Adrenal gland (tissue), 12 donors: ENCODE measurements around the gene TMEM100. TPM values are rescaled to one million over a fixed set of nuclear protein-coding genes. Genes with fewer than 3 reads are reported as not detected.
"Not testable (repeated sequence)": the region's sequence is repeated elsewhere in the genome, so short reads cannot be mapped to it uniquely, and the experiment has no call there.

Experiments used
- DNase-seq, 7 donors: peaks; one replicate each; pipeline ENCODE4 v3.0.0-alpha.2; 2019 to 2020
- H3K27ac ChIP-seq, 5 donors: fragments of 200-600 bp; sonication (generic) in 4 of 5; 1 replicate in 3 of 5; 2 replicates in 2 of 5; pipeline versions ENCODE4 v1.5.1 to v1.8.0; 2016 to 2020; ENCODE audit warnings: mild to moderate bottlenecking in 1 of 5
- H3K27me3 ChIP-seq: fragments of 200-600 bp; 2 replicates; pipeline ENCODE4 v1.8.0; 2021
- H3K36me3 ChIP-seq, 2 donors: fragments of 200-600 bp; replicated peaks in 1 of 2; 1 replicate in 1 of 2; 2 replicates in 1 of 2; pipeline versions ENCODE4 v1.5.1 to v1.8.0; 2018 to 2022
- H3K4me1 ChIP-seq, 2 donors: fragments of 200-600 bp; replicated peaks in 1 of 2; 1 replicate in 1 of 2; 2 replicates in 1 of 2; pipeline versions ENCODE4 v1.5.1 to v1.8.0; 2018 to 2021
- H3K4me3 ChIP-seq, 4 donors: fragments of 200-600 bp; sonication (generic) in 3 of 4; one replicate each; pipeline ENCODE4 v1.5.1; 2016 to 2018
- H3K9me3 ChIP-seq, 3 donors: fragments of 200-600 bp; sonication (generic) in 1 of 3; replicated peaks in 1 of 3; 1 replicate in 2 of 3; 2 replicates in 1 of 3; pipeline versions ENCODE4 v1.5.1 to v1.8.0; 2016 to 2021
- CTCF ChIP-seq, 6 experiments: fragments of 450-650 bp in 4 of 6; fragments of 200-600 bp in 2 of 6; sonication (generic) in 1 of 6; IDR thresholded peaks; 1 replicate in 5 of 6; 2 replicates in 1 of 6; pipeline versions ENCODE4 v1.5.1 to v1.8.0; 2016 to 2021; ENCODE audit warnings: antibody characterized with exemption in 6 of 6, mild to moderate bottlenecking in 2 of 6, moderate library complexity in 1 of 6
- POLR2A ChIP-seq, 2 donors: fragments of 450-650 bp; IDR thresholded peaks; one replicate each; pipeline ENCODE4 v1.6.1; 2017; ENCODE audit warnings: antibody characterized with exemption in 2 of 2, mild to moderate bottlenecking in 2 of 2, moderate library complexity in 1 of 2
- WGBS, 4 donors: extraction: QIAGEN DNeasy Blood & Tissue Kit in 2 of 4; methylation state at CpG; one replicate each; pipeline versions ENCODE4 v1.1.5 to v1.1.7; 2013 to 2017; 5-methylcytosine and 5-hydroxymethylcytosine counted together
- intact Hi-C, 2 donors: fragments of 100-400 bp; cut with DNase I; formaldehyde crosslinking; loops; one replicate each; pipeline versions ENCODE4 v1.14.1 to v1.15.0; 2022 to 2023
- polyA plus RNA-seq, 3 donors: library from polyadenylated mRNA; stranded (reverse); fragments of 200-250 nt in 2 of 3; fragments of 350-450 nt in 1 of 3; fragmentation: Illumina TruSeq in 1 of 3; extraction: RNeasy Lipid Tissue Mini Kit (QIAGEN cat#74804) in 1 of 3; gene quantifications; one replicate each; pipeline ENCODE4 v1.2.3, GENCODE V29; 2013 to 2014
- total RNA-seq, 9 donors: library from RNA; depleted of rRNA in 4 of 9; stranded (reverse); fragments of >200 nt in 4 of 9; fragments of 120-200 nt in 1 of 9; fragmentation: NEBNext Ultra II Directional in 1 of 9; extraction: Animal tissue kit (Norgen Biotek cat#: 25700) in 1 of 9; gene quantifications; one replicate each; pipeline versions ENCODE4 v1.1.0 to v1.2.4, GENCODE V29; 2013 to 2023
- donor health status: healthy with polysubstance abuse.
- donor health status: Bipolar disorder and iron deficiency.
- donor health status: DM: yes; HTN: yes; CAD: no.
- donor health status: DM: no; HTN: no; CAD: no.
- donor health status: DM: no; HTN: no; CAD: no.
- donor health status: DM: yes; HTN: yes; CAD: no.

TMEM100 gene
- total and polyA plus RNA-seq, 12 donors = 1.3 to 11.5 (median 2.6) TPM

GRCh38 chr17:55676274-55676673, 46.4 kb downstream of the TMEM100 start:
- Histone ChIP-seq H3K9me3 (no peaks in the 10 kb centered on the region), H3K4me3 (no peak overlapping the region), H3K4me1 (peaks cover 0 to 8% of the 10 kb centered on the region in 2 donors), H3K27ac (no peak overlapping the region), H3K36me3 (no peaks in the 10 kb centered on the region), H3K27me3 (no peaks in the 10 kb centered on the region)
- no peak for DNase-seq
- 50 to 83% (median 76%) methylated on average over 1 of the region's 1 CpG for WGBS, 4 donors
- TF ChIP-seq CTCF (IDR thresholded peaks at IDR 0.05) = no peak
- no peak for TF ChIP-seq POLR2A (IDR thresholded peaks at IDR 0.05)
- intact Hi-C loops = no loop called here

- WGBS, 4 donors = 57 to 78% (median 70%) methylated on average over 3 of the region's 3 CpGs
- intact Hi-C loops = no loop called here
- no peak overlapping the region for H3K4me3 ChIP-seq
- DNase-seq = no peak
- H3K27ac ChIP-seq = no peak overlapping the region
- no peaks in the 10 kb centered on the region for H3K36me3 ChIP-seq
- H3K4me1 ChIP-seq = peaks cover 0 to 8% of the 10 kb centered on the region in 2 donors
- H3K9me3 ChIP-seq = no peaks in the 10 kb centered on the region
- no peaks in the 10 kb centered on the region for H3K27me3 ChIP-seq
- no peak for TF ChIP-seq CTCF (IDR thresholded peaks at IDR 0.05)
- no peak for TF ChIP-seq POLR2A (IDR thresholded peaks at IDR 0.05)
These were observed 48.7 kb downstream of the TMEM100 start for GRCh38 chr17:55673743-55674506.

- H3K27ac ChIP-seq = peak overlapping the region in 2 of 5 donors; percentile 26 to 63
- no peak overlapping the region for H3K4me3 ChIP-seq
- intact Hi-C loops = no loop called here
- no peaks in the 10 kb centered on the region for H3K9me3 ChIP-seq
- peak in 4 of 7 donors; percentile 20 to 46 (median 25) for DNase-seq
- no peaks in the 10 kb centered on the region for H3K36me3 ChIP-seq
- H3K27me3 ChIP-seq = no peaks in the 10 kb centered on the region
- TF ChIP-seq POLR2A (IDR thresholded peaks at IDR 0.05) (no peak), CTCF (IDR thresholded peaks at IDR 0.05) (no peak)
- peaks cover 0 to 8% of the 10 kb centered on the region in 2 donors for H3K4me1 ChIP-seq
- WGBS, 4 donors = 57 to 75% (median 69%) methylated on average over 3 of the region's 3 CpGs
These were observed 49.8 kb downstream of the TMEM100 start for GRCh38 chr17:55672585-55673501.

GRCh38 chr17:55672010-55672409, 50.7 kb downstream of the TMEM100 start:
- peak overlapping the region in 1 of 5 donors; percentile 48 for H3K27ac ChIP-seq
- H3K27me3 ChIP-seq, intact Hi-C loops, H3K9me3 ChIP-seq, H3K4me3 ChIP-seq, H3K36me3 ChIP-seq, H3K4me1 ChIP-seq, DNase-seq: not testable (repeated sequence)

Other genes with a start within 250 kb of the TMEM100 start
- gene SMIM36, start 211.4 kb downstream of the TMEM100 start, total RNA-seq = not detected
- gene SMIM36, start 211.4 kb downstream of the TMEM100 start, polyA plus RNA-seq = not detected
- gene PCTP, start 28.2 kb upstream of the TMEM100 start, total RNA-seq = 10 to 100 TPM; 11.1 to 31.7 (median 13.3) TPM
- gene PCTP, start 28.2 kb upstream of the TMEM100 start, polyA plus RNA-seq = 10 to 100 TPM in 1 of 3 donors, 1 to 10 TPM in 2; 7.2 to 17.0 (median 9.2) TPM